ENCODE results near the gene GPC6. TPM values are rescaled to one million over a fixed set of nuclear protein-coding genes. Genes with fewer than 3 reads are reported as not detected.

Gene GPC6
- total and polyA plus RNA-seq, 9 of the 15 experiments (the other 6 are each of a cell fraction or from before 2014, with no cell fraction given): under 0.01 to 0.20 (median 0.01) TPM; not detected in 4

GRCh38 chr13:94163535-94163934 lies 936.9 kb downstream of the GPC6 start:
- Histone ChIP-seq H2AFZ (ENCODE audit: low read depth, low read length) (no peak overlapping the region), H3K9me3 (replicated peaks; ENCODE audit: control insufficient read depth, insufficient read depth, low read depth, low read length) (no peaks in the 10 kb centered on the region), H3K79me2 (ENCODE audit: control insufficient read depth, insufficient read depth, low read length) (no peaks in the 10 kb centered on the region), H3K27me3 (ENCODE audit: control insufficient read depth in 2 of 2, insufficient read depth in 2 of 2, low read length in 2 of 2) (no peaks in the 10 kb centered on the region), H3K36me3 (ENCODE audit: control insufficient read depth, insufficient read depth, low read length) (no peaks in the 10 kb centered on the region), H3K4me3 (no peak overlapping the region), H3K9ac (ENCODE audit: insufficient read depth in 1 of 2, low read depth in 2 of 2, low read length in 2 of 2) (no peak overlapping the region), H3K4me1 (replicated peaks in 1 of 2; ENCODE audit: control insufficient read depth in 2 of 2, insufficient read depth in 2 of 2, low read length in 2 of 2) (no peaks in the 10 kb centered on the region), H3K27ac (ENCODE audit: extremely low read depth, low read depth, low read length) (no peak overlapping the region), H3K4me2 (ENCODE audit: insufficient read depth, low read length) (no peak overlapping the region), H4K20me1 (replicated peaks; ENCODE audit: control insufficient read depth, insufficient read depth, low read length) (no peaks in the 10 kb centered on the region), H3K9me1 (ENCODE audit: control insufficient read depth, insufficient read depth, low read length) (no peaks in the 10 kb centered on the region)
- 0% methylated on average over 1 of the region's 1 CpG for WGBS (ENCODE audit: insufficient coverage, low coverage, missing lambda C conversion rate)
- POLR2A ChIA-PET: no interaction called here
- TF ChIP-seq SP1 (CRISPR knock-in tag; IDR thresholded peaks at IDR 0.05) (no peak), ZNF165 (CRISPR knock-in tag; IDR thresholded peaks at IDR 0.05; ENCODE audit: borderline replicate concordance) (no peak), ETS1 (conservative IDR thresholded peaks at IDR 0.05; ENCODE audit: control insufficient read depth, low read depth, low read length) (no peak), ZNF217 (CRISPR knock-in tag; IDR thresholded peaks at IDR 0.05) (no peak), MAFG (tag; conservative IDR thresholded peaks at IDR 0.05) (no peak), CCAR2 (IDR thresholded peaks at IDR 0.05; ENCODE audit: low read depth, low read length) (no peak), CHD4 (IDR thresholded peaks at IDR 0.05; ENCODE audit: insufficient read depth, insufficient replicate concordance, low read depth, low read length, poor library complexity, severe bottlenecking) (no peak), ZNF583 (CRISPR knock-in tag; IDR thresholded peaks at IDR 0.05) (no peak), CBFB (CRISPR knock-in tag; IDR thresholded peaks at IDR 0.05) (no peak), TAF15 (IDR thresholded peaks at IDR 0.05; ENCODE audit: low read depth, low read length) (no peak), ZC3H4 (CRISPR knock-in tag; IDR thresholded peaks at IDR 0.05; ENCODE audit: borderline replicate concordance) (no peak), ZNF740 (CRISPR knock-in tag; IDR thresholded peaks at IDR 0.05) (no peak), ZNF740 (tag; IDR thresholded peaks at IDR 0.05) (no peak)
- CTCF ChIA-PET (ENCODE audit: low intra/inter-chr PET ratio): no interaction called here
- DNase-seq (ENCODE audit: extremely low read depth in 1 of 4, low spot score in 3 of 4) (no peak), FAIRE-seq (no peak), ATAC-seq (no peak)
- in situ Hi-C loops (cut with MboI): no loop called here
- BruUV-seq (replicated peaks): no TSS peak
- intact Hi-C loops (cut with micrococcal nuclease): no loop called here
